ENCODE data around the gene KIF11. TPM values are rescaled to one million over a fixed set of nuclear protein-coding genes. Genes with fewer than 3 reads are reported as not detected.
A peak's percentile ranks its signal among the peaks of the same experiment; 100 is the strongest.

KIF11 gene
- 49.9 TPM for polyA plus RNA-seq (2013, experiment 1 of 2)
- 57.3 TPM for polyA plus RNA-seq (2013, experiment 2 of 2)

- H3K36me3 ChIP-seq (ENCODE audit: insufficient read depth, low read length), result 0 out of 2 replicates have a peak, but pooled peaks cover 4% of the 10 kb centered on the region
- H3K9ac ChIP-seq (ENCODE audit: low read depth, low read length), result peak within 1 kb of the TSS; percentile 89
- H3K27ac ChIP-seq (ENCODE audit: low read depth, low read length), result peak within 1 kb of the TSS; percentile 97
- H3K4me3 ChIP-seq (ENCODE audit: low read length), result peak within 1 kb of the TSS; percentile 98
- 0 out of 2 replicates have a peak, but pooled peaks cover 3% of the 10 kb centered on the region for H3K4me1 ChIP-seq (ENCODE audit: insufficient read depth, low read length)
- no peaks in the 10 kb centered on the region for H3K9me3 ChIP-seq (ENCODE audit: insufficient read depth, low read depth, low read length)
- WGBS, result 2% methylated on average over 61 of the region's 61 CpGs
- no peaks in the 10 kb centered on the region for H3K27me3 ChIP-seq (ENCODE audit: insufficient read depth, low read length)
These were observed at the start of gene KIF11 for GRCh38 chr10:92592761-92593618. KIF11 (plus strand) TSS chr10:92593130; CDS start chr10:92593376, 246 bp downstream.

DNA sequence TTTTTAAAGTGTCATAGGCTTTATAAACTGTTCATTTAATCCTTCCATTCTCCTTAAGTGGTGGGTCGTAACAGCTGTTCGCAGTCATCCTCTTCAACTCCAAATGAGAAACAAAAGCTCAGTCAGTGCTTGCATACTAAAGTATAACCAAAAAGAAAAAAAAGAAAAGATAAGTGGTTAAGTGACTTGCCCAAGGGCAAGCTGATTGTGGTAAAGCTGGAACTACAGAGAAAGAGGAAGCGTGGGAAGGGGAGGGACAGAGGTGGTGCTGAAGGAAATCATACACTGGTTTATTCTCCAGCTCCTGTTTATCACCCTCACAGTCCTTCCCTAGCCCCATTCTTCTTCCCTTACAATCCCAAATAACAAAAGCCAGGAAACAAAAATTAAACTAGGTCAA, 48.6 kb upstream of the KIF11 start:
- no peak overlapping the region for H3K9ac ChIP-seq (ENCODE audit: low read depth, low read length)
- H3K4me1 ChIP-seq (ENCODE audit: insufficient read depth, low read length), result peaks cover 25% of the 10 kb centered on the region
- H3K27me3 ChIP-seq (ENCODE audit: insufficient read depth, low read length), result no peaks in the 10 kb centered on the region
- H3K9me3 ChIP-seq (ENCODE audit: insufficient read depth, low read depth, low read length), result no peaks in the 10 kb centered on the region
- no peak overlapping the region for H3K4me3 ChIP-seq (ENCODE audit: low read length)
- 0 out of 2 replicates have a peak, but pooled peaks cover 3% of the 10 kb centered on the region for H3K36me3 ChIP-seq (ENCODE audit: insufficient read depth, low read length)
- no peak overlapping the region for H3K27ac ChIP-seq (ENCODE audit: low read depth, low read length)
- WGBS, result 69% methylated on average over 3 of the region's 3 CpGs

- Histone ChIP-seq H3K36me3 (ENCODE audit: insufficient read depth, low read length) (0 out of 2 replicates have a peak, but pooled peaks cover 3% of the 10 kb centered on the region), H3K27ac (ENCODE audit: low read depth, low read length) (no peak overlapping the region), H3K9ac (ENCODE audit: low read depth, low read length) (no peak overlapping the region), H3K27me3 (ENCODE audit: insufficient read depth, low read length) (no peaks in the 10 kb centered on the region), H3K4me1 (ENCODE audit: insufficient read depth, low read length) (peaks cover 25% of the 10 kb centered on the region), H3K4me3 (ENCODE audit: low read length) (no peak overlapping the region), H3K9me3 (ENCODE audit: insufficient read depth, low read depth, low read length) (no peaks in the 10 kb centered on the region)
- 86% methylated on average over 1 of the region's 1 CpG for WGBS
These were observed 47.4 kb upstream of the KIF11 start for GRCh38 chr10:92545556-92545955.

GRCh38 chr10:92547676-92548075, 45.3 kb upstream of the KIF11 start:
- Histone ChIP-seq H3K9me3 (ENCODE audit: insufficient read depth, low read depth, low read length) (no peaks in the 10 kb centered on the region), H3K4me3 (ENCODE audit: low read length) (no peak overlapping the region), H3K36me3 (ENCODE audit: insufficient read depth, low read length) (0 out of 2 replicates have a peak, but pooled peaks cover 3% of the 10 kb centered on the region), H3K4me1 (ENCODE audit: insufficient read depth, low read length) (peaks cover 19% of the 10 kb centered on the region), H3K27ac (ENCODE audit: low read depth, low read length) (no peak overlapping the region), H3K9ac (ENCODE audit: low read depth, low read length) (no peak overlapping the region), H3K27me3 (ENCODE audit: insufficient read depth, low read length) (no peaks in the 10 kb centered on the region)
- WGBS, result 95% methylated on average over 4 of the region's 4 CpGs

- Histone ChIP-seq H3K4me3 (ENCODE audit: low read length) (no peak overlapping the region), H3K27me3 (ENCODE audit: insufficient read depth, low read length) (no peaks in the 10 kb centered on the region), H3K9me3 (ENCODE audit: insufficient read depth, low read depth, low read length) (no peaks in the 10 kb centered on the region), H3K4me1 (ENCODE audit: insufficient read depth, low read length) (peaks cover 1% of the 10 kb centered on the region; the same call in 1 of the 2 replicates), H3K36me3 (ENCODE audit: insufficient read depth, low read length) (peaks cover 17% of the 10 kb centered on the region), H3K27ac (ENCODE audit: low read depth, low read length) (no peak overlapping the region), H3K9ac (ENCODE audit: low read depth, low read length) (no peak overlapping the region)
- 85% methylated on average over 2 of the region's 2 CpGs for WGBS
These were observed 42.0 kb upstream of the KIF11 start for GRCh38 chr10:92550924-92551323.

DNA sequence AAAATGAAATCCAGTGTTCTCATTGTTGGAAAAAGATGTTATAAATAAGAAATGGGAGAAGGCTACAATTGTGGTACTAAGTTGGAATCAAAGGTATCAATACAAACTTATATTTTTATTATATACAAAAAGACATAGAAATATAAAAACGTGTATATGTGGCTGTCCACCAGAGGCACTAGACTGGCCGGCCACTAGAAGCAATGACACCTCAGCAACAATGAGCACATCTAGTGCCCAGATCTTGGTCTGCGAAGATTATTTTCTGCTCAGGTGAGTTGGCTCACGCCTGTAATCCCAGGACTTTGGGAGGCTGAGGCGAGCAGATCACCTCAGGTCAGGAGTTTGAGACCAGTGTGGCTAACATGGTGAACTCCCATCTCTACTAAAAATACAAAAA, 40.6 kb upstream of the KIF11 start:
- Histone ChIP-seq H3K9ac (ENCODE audit: low read depth, low read length) (no peak overlapping the region), H3K27ac (ENCODE audit: low read depth, low read length) (no peak overlapping the region), H3K4me3 (ENCODE audit: low read length) (no peak overlapping the region), H3K4me1 (ENCODE audit: insufficient read depth, low read length) (no peaks in the 10 kb centered on the region), H3K36me3 (ENCODE audit: insufficient read depth, low read length) (peaks cover 19% of the 10 kb centered on the region), H3K27me3 (ENCODE audit: insufficient read depth, low read length) (no peaks in the 10 kb centered on the region), H3K9me3 (ENCODE audit: insufficient read depth, low read depth, low read length) (no peaks in the 10 kb centered on the region)
- 95% methylated on average over 5 of the region's 5 CpGs for whole genome bisulfite sequencing

DNA sequence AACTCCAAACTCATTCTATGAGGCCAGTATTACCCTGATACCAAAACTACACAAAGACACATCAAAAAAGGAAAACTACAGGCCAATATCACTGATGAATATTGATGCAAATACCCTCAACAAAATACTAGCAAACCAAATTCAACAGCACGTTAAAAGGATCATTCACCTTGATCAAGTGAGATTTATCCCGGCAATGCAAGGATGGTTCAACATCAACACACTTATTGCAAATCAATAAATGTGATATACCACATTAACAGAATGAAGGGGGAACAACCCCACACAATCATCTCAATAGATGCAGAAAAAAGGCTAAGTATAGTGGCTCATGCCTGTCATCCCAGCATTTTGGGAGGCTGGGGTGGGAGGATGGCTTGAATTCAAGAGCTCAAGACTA, 39.0 kb upstream of the KIF11 start:
- WGBS, result 96% methylated on average over 2 of the region's 2 CpGs
- Histone ChIP-seq H3K9me3 (ENCODE audit: insufficient read depth, low read depth, low read length) (peaks cover 2% of the 10 kb centered on the region; the same call in 1 of the 2 replicates), H3K9ac (ENCODE audit: low read depth, low read length) (no peak overlapping the region), H3K4me1 (ENCODE audit: insufficient read depth, low read length) (no peaks in the 10 kb centered on the region), H3K4me3 (ENCODE audit: low read length) (no peak overlapping the region), H3K27ac (ENCODE audit: low read depth, low read length) (no peak overlapping the region), H3K27me3 (ENCODE audit: insufficient read depth, low read length) (no peaks in the 10 kb centered on the region), H3K36me3 (ENCODE audit: insufficient read depth, low read length) (peaks cover 22% of the 10 kb centered on the region)

DNA sequence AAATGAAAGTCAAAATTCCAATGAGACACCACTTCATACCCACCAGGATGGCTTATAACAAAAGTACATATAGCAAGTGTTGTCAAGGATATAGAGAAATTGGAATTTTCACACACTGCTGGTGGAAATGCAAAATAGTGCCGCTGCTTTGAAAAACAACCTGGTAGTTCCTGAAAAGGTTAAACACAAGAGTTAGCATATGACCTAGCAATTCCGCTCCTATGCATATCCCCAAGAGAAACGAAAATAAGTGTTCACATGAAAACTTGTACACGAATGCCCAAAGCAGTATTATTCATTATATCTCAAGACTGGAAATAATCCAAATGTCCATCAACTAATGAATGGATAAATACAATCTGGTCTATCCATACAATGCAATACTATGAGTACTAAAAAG, 33.9 kb upstream of the KIF11 start:
- H3K27me3 ChIP-seq (ENCODE audit: insufficient read depth, low read length), result no peaks in the 10 kb centered on the region
- no peak overlapping the region for H3K4me3 ChIP-seq (ENCODE audit: low read length)
- no peaks in the 10 kb centered on the region for H3K4me1 ChIP-seq (ENCODE audit: insufficient read depth, low read length)
- peaks cover 7% of the 10 kb centered on the region; the same call in 1 of the 2 replicates for H3K9me3 ChIP-seq (ENCODE audit: insufficient read depth, low read depth, low read length)
- H3K9ac ChIP-seq (ENCODE audit: low read depth, low read length), result no peak overlapping the region
- no peak overlapping the region for H3K27ac ChIP-seq (ENCODE audit: low read depth, low read length)
- peaks cover 41% of the 10 kb centered on the region for H3K36me3 ChIP-seq (ENCODE audit: insufficient read depth, low read length)
- 94% methylated on average over 4 of the region's 4 CpGs for WGBS

DNA sequence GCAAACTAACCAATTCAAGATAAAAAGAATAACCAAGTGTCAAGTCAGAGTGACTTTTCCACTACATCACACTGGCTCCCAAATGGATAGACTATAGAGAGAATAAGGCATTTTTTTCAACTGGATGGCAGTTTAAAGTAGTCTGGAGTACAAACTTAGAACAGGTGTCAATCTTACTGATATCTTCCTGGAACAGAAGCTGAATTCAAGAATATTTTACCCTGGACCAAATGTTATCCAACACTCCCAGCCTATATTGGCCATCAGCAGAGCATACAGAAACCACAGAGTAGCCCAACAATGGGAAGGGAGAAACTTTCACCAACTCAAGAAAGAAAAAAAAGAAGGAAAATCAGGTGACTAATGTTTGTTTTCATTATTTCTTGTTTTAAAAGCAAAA, 30.5 kb upstream of the KIF11 start:
- H3K36me3 ChIP-seq (ENCODE audit: insufficient read depth, low read length), result peaks cover 33% of the 10 kb centered on the region
- peaks cover 7% of the 10 kb centered on the region; the same call in 1 of the 2 replicates for H3K9me3 ChIP-seq (ENCODE audit: insufficient read depth, low read depth, low read length)
- no peak overlapping the region for H3K4me3 ChIP-seq (ENCODE audit: low read length)
- H3K9ac ChIP-seq (ENCODE audit: low read depth, low read length), result no peak overlapping the region
- no peaks in the 10 kb centered on the region for H3K4me1 ChIP-seq (ENCODE audit: insufficient read depth, low read length)
- no peak overlapping the region for H3K27ac ChIP-seq (ENCODE audit: low read depth, low read length)
- no peaks in the 10 kb centered on the region for H3K27me3 ChIP-seq (ENCODE audit: insufficient read depth, low read length)

DNA sequence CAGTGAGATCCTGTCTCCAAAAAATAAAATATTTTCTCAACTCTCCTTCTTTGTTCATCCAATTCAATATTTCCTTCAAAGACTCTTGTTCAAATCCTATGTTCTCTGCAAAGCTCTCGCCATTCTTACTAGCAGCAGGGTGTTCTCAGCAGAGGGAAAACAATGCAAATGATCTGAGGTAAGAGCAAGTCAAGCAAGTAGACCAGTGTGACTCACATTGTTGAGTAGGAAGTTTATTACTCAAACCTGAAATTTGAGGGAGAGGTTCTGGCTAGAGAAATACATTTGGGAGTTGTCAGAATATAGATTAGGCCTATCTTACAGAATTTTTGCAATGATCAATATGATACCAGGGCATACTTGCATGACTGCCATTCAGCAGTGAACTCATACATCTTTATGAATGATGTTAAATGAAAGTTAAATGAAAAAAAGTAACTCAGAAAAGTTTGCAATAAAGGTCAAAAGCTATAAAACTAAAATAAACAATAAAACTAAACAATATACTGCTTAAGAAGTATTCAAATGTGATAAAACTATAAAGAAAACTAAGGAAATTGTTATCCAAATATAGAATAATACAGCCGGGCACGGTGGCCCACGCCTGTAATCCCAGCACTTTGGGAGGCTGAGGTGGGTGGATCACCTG, 24.9 kb upstream of the KIF11 start:
- H3K9ac ChIP-seq (ENCODE audit: low read depth, low read length), result no peak overlapping the region
- H3K36me3 ChIP-seq (ENCODE audit: insufficient read depth, low read length), result peaks cover 17% of the 10 kb centered on the region; the same call in 1 of the 2 replicates
- peaks cover 22% of the 10 kb centered on the region for H3K4me1 ChIP-seq (ENCODE audit: insufficient read depth, low read length)
- WGBS, result 81% methylated on average over 4 of the region's 4 CpGs
- no peaks in the 10 kb centered on the region for H3K27me3 ChIP-seq (ENCODE audit: insufficient read depth, low read length)
- H3K9me3 ChIP-seq (ENCODE audit: insufficient read depth, low read depth, low read length), result no peaks in the 10 kb centered on the region
- no peak overlapping the region for H3K27ac ChIP-seq (ENCODE audit: low read depth, low read length)
- H3K4me3 ChIP-seq (ENCODE audit: low read length), result no peak overlapping the region

- H3K4me1 ChIP-seq (ENCODE audit: insufficient read depth, low read length), result peaks cover 22% of the 10 kb centered on the region
- 92% methylated on average over 2 of the region's 2 CpGs for whole genome bisulfite sequencing
- no peak overlapping the region for H3K27ac ChIP-seq (ENCODE audit: low read depth, low read length)
- no peak overlapping the region for H3K4me3 ChIP-seq (ENCODE audit: low read length)
- H3K9ac ChIP-seq (ENCODE audit: low read depth, low read length), result no peak overlapping the region
- H3K27me3 ChIP-seq (ENCODE audit: insufficient read depth, low read length), result no peaks in the 10 kb centered on the region
- no peaks in the 10 kb centered on the region for H3K9me3 ChIP-seq (ENCODE audit: insufficient read depth, low read depth, low read length)
- peaks cover 17% of the 10 kb centered on the region; the same call in 1 of the 2 replicates for H3K36me3 ChIP-seq (ENCODE audit: insufficient read depth, low read length)
These were observed 23.9 kb upstream of the KIF11 start for GRCh38 chr10:92569071-92569470.

All from HUES64 (cell line).